Stimulated activated CD4-positive, alpha-beta T cell treated with anti-CD3 and anti-CD28 coated beads, TNF-alpha, amount 100 ng/mL, for 48 hours (primary cell): ENCODE data around the gene EFNA3.

ENCODE experiments used
- DNase-seq, 3 donors: peaks; one replicate each; pipeline ENCODE4 v3.0.0-alpha.2; 2020; ENCODE audit warnings: low read depth in 3 of 3

Gene EFNA3

GRCh38 chr1:155048449-155049334, 29.9 kb upstream of the EFNA3 start:
- DNase-seq = no peak

GRCh38 chr1:155049651-155050559, 28.7 kb upstream of the EFNA3 start:
- no peak for DNase-seq

GRCh38 chr1:155050560-155051341, 27.9 kb upstream of the EFNA3 start, which contains the start of gene ADAM15:
TSS of gene ADAM15 (plus strand) at chr1:155051316. CDS start at chr1:155051387, 71 bp downstream.
- peak; percentile 64 to 79 (median 70) for DNase-seq

- DNase-seq = no peak
These were observed 27.3 kb upstream of the EFNA3 start for GRCh38 chr1:155051342-155051776.

- no peak for DNase-seq
These were observed 26.7 kb upstream of the EFNA3 start for GRCh38 chr1:155051777-155052398.

- DNase-seq = no peak
These were observed 25.9 kb upstream of the EFNA3 start for GRCh38 chr1:155052439-155053395.

GRCh38 chr1:155053531-155054105, 25.0 kb upstream of the EFNA3 start:
- DNase-seq = no peak

- no peak for DNase-seq
These were observed 21.5 kb upstream of the EFNA3 start for GRCh38 chr1:155057104-155057503.

GRCh38 chr1:155057788-155058211, 20.8 kb upstream of the EFNA3 start:
- no peak for DNase-seq

GRCh38 chr1:155060736-155061135, 17.9 kb upstream of the EFNA3 start:
- DNase-seq = no peak

GRCh38 chr1:155061381-155062150, 17.1 kb upstream of the EFNA3 start:
- peak; percentile 90 to 96 (median 95) for DNase-seq

- no peak for DNase-seq
These were observed 16.4 kb upstream of the EFNA3 start for GRCh38 chr1:155062151-155062686.

GRCh38 chr1:155062702-155063411, 15.8 kb upstream of the EFNA3 start:
- DNase-seq = peak; percentile 64 to 76 (median 67)

GRCh38 chr1:155063550-155064110, 15.0 kb upstream of the EFNA3 start, which contains the start of gene EFNA4:
TSS of gene EFNA4 (plus strand) at chr1:155063740. CDS start at chr1:155063824, 84 bp downstream.
- DNase-seq = peak; percentile 66 to 83 (median 68)

- DNase-seq = no peak
These were observed 14.4 kb upstream of the EFNA3 start for GRCh38 chr1:155064111-155064831.

- no peak for DNase-seq
These were observed 13.7 kb upstream of the EFNA3 start for GRCh38 chr1:155064832-155065429.
